K562 (cell line): ENCODE results near the gene LRRC8E. TPM values are rescaled to one million over a fixed set of nuclear protein-coding genes. Genes with fewer than 3 reads are reported as not detected.

Source experiments
- ATF2 ChIP-seq: sonication (generic); formaldehyde crosslinking; IDR thresholded peaks from 2 replicates; pipeline ENCODE4 v1.8.1; 2022; ENCODE audit warnings: missing genetic modification reagents
- CHD7 ChIP-seq: fragments of 200-600 bp; sonication (generic); IDR thresholded peaks from one replicate; pipeline ENCODE4 v1.6.1; 2012; ENCODE audit warnings: mild to moderate bottlenecking, low read depth, low read length, inconsistent platforms
- LCOR ChIP-seq: sonication (generic); formaldehyde crosslinking; IDR thresholded peaks from 2 replicates; pipeline ENCODE4 v1.8.0; 2022; ENCODE audit warnings: mild to moderate bottlenecking, missing genetic modification reagents
- NCOR1 ChIP-seq: fragments of 450-650 bp; IDR thresholded peaks from 2 replicates; pipeline ENCODE4 v1.6.1; 2016; ENCODE audit warnings: mild to moderate bottlenecking, moderate library complexity
- NFRKB ChIP-seq: fragments of 450-650 bp; IDR thresholded peaks from 2 replicates; pipeline ENCODE4 v1.6.1; 2016; ENCODE audit warnings: low read depth
- XRCC3 ChIP-seq: fragments of 450-650 bp; IDR thresholded peaks from 2 replicates; pipeline ENCODE4 v1.6.1; 2017; ENCODE audit warnings: mild to moderate bottlenecking, moderate library complexity
- ZNF184 ChIP-seq: sonication (generic); formaldehyde crosslinking; IDR thresholded peaks from 2 replicates; pipeline ENCODE4 v1.5.0; 2020; ENCODE audit warnings: missing genetic modification reagents
- ZNF24 ChIP-seq: fragments of 450-650 bp; IDR thresholded peaks from 2 replicates; pipeline ENCODE4 v1.6.1; 2016
- ZNF324 ChIP-seq: fragments of 250-450 bp; sonication (Bioruptor Pico); IDR thresholded peaks from 2 replicates; pipeline ENCODE4 v1.4.0; 2020; ENCODE audit warnings: mild to moderate bottlenecking
- ZNF408 ChIP-seq: fragments of 250-450 bp; sonication (Bioruptor Pico); IDR thresholded peaks from 2 replicates; pipeline ENCODE4 v1.4.0; 2020; ENCODE audit warnings: low read depth, mild to moderate bottlenecking, moderate library complexity
- ZNF699 ChIP-seq: fragments of 250-450 bp; sonication (Bioruptor Pico); IDR thresholded peaks from 2 replicates; pipeline ENCODE4 v1.8.0; 2021; ENCODE audit warnings: mild to moderate bottlenecking, moderate library complexity; ENCODE audit not compliant: insufficient replicate concordance
- polyA plus RNA-seq, 8 experiments: library from polyadenylated mRNA; depleted of rRNA in 4 of 8; stranded (reverse) in 5 of 8; unstranded in 3 of 8; fragments of >200 nt; fragmentation: Nextera tagmentation in 2 of 8; fragmentation: Illumina TruSeq in 1 of 8; extraction: Ambion mirVana in 2 of 8; extraction: Trizol in 1 of 8; gene quantifications; 2 replicates each; pipeline versions ENCODE4 v1.2.1 to v1.2.3, GENCODE V29; 2011 to 2014; ENCODE audit warnings: inconsistent platforms in 1 of 8, missing spikeins in 1 of 8
- total RNA-seq, 7 experiments: library from RNA; depleted of rRNA in 6 of 7; stranded (reverse); fragments of >200 nt in 6 of 7; fragmentation: Illumina TruSeq in 2 of 7; extraction: Trizol in 2 of 7; gene quantifications; 2 replicates each; pipeline versions ENCODE4 v1.2.1 to v1.2.3, GENCODE V29; 2011 to 2021; ENCODE audit warnings: low replicate concordance in 1 of 7
- TF ChIP-seq, protein P1 (sequence below): fragments of 250-450 bp; sonication (Bioruptor Pico); IDR thresholded peaks from 2 replicates; pipeline ENCODE4 v1.8.0; 2021; ENCODE audit warnings: moderate library complexity, mild to moderate bottlenecking, inconsistent platforms

Gene LRRC8E
- total and polyA plus RNA-seq, 9 of the 15 experiments (the other 6 are each of a cell fraction or from before 2014, with no cell fraction given): 0.08 to 5.7 (median 3.5) TPM; not detected in 1

DNA sequence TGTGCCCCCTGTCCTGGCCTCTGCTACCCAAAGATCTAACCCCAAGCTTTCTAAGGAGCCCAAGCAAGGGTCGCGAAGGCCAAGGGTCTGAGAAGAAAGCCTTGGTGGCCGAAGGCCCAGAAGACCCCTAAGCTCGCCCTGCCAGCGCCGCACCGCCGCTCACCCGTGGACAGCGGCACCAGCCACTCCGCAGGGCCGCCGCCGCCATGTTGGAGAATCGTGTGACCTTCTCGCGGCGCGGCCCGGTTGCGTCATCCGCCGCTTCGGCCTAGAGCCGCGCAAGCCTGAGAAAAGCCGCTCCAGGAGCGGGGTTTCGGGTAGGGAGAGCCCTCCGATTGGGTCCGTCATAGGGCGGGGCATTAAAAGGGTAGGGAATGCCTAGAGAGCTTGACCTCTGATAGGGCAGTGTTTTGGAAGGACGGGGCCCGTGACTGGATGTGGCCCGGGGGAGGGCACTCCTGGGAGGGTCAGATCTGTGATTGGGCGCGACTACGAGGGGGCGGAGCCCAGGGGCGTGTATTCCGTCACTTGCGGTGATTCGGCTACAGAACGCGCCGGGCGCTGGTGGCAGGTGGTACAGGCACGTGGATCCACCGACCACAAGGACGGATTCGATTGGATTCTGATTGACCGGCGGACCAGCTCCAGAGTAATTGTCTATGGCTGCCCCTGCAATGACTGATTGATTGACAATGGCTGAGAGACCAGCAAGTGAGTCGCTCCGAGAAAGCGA lies 55.3 kb downstream of the LRRC8E start, which contains the start of gene TIMM44 (continued):
- no peak for TF ChIP-seq ATF2 (CRISPR knock-in tag)
- no peak for TF ChIP-seq NCOR1
- no peak for TF ChIP-seq ZNF408 (CRISPR knock-in tag)
- TF ChIP-seq LCOR: peak; percentile 91
- TF ChIP-seq ZNF699: no peak
- TF ChIP-seq XRCC3: no peak
- peak; percentile 77 for TF ChIP-seq NFRKB
- TF ChIP-seq ZNF24: no peak
- TF ChIP-seq, protein P1, sequence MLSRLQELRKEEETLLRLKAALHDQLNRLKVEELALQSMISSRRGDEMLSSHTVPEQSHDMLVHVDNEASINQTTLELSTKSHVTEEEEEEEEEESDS (CRISPR knock-in tag): no peak
- no peak for TF ChIP-seq ZNF324
- TF ChIP-seq CHD7: no peak
- no peak for TF ChIP-seq ZNF184 (CRISPR knock-in tag)
